Measurements from ENCODE around the gene PRAMEF14.
"Not testable (repeated sequence)": the region's sequence is repeated elsewhere in the genome, so short reads cannot be mapped to it uniquely, and the experiment has no call there.

PRAMEF14 gene

GRCh38 chr1:13347034-13347433 lies at the start of gene PRAMEF14:
TSS of gene PRAMEF14 (minus strand) at chr1:13347134. CDS start at chr1:13345314, 1,820 bp downstream.
- not testable (repeated sequence) for DNase-seq

GRCh38 chr1:13395311-13395710 lies 48.4 kb upstream of the PRAMEF14 start:
- DNase-seq, result not testable (repeated sequence)

- DNase-seq, result not testable (repeated sequence)
Measured at GRCh38 chr1:13394761-13395160, 47.8 kb upstream of the PRAMEF14 start.

- not testable (repeated sequence) for DNase-seq
Measured at GRCh38 chr1:13393004-13393403, 46.1 kb upstream of the PRAMEF14 start.

- DNase-seq, result not testable (repeated sequence)
Measured at GRCh38 chr1:13389332-13389731, 42.4 kb upstream of the PRAMEF14 start, which contains the start of gene PRAMEF17. TSS of gene PRAMEF17 (plus strand) at chr1:13389632. CDS start at chr1:13389658, 26 bp downstream.

GRCh38 chr1:13380380-13380779 lies 33.4 kb upstream of the PRAMEF14 start:
- not testable (repeated sequence) for DNase-seq

- DNase-seq, result not testable (repeated sequence)
Measured at GRCh38 chr1:13378983-13379382, 32.0 kb upstream of the PRAMEF14 start.

- not testable (repeated sequence) for DNase-seq
Measured at GRCh38 chr1:13368544-13368943, 21.6 kb upstream of the PRAMEF14 start.

GRCh38 chr1:13366536-13366935 lies 19.6 kb upstream of the PRAMEF14 start:
- DNase-seq, result not testable (repeated sequence)

GRCh38 chr1:13364928-13365327 lies 18.0 kb upstream of the PRAMEF14 start:
- not testable (repeated sequence) for DNase-seq

GRCh38 chr1:13362364-13362763 lies 15.4 kb upstream of the PRAMEF14 start:
- not testable (repeated sequence) for DNase-seq

GRCh38 chr1:13356774-13357173 lies 9.8 kb upstream of the PRAMEF14 start:
- DNase-seq, result peak; percentile 20

GRCh38 chr1:13354475-13354874 lies 7.5 kb upstream of the PRAMEF14 start:
- not testable (repeated sequence) for DNase-seq

GRCh38 chr1:13353476-13353875 lies 6.5 kb upstream of the PRAMEF14 start:
- not testable (repeated sequence) for DNase-seq

- not testable (repeated sequence) for DNase-seq
Measured at GRCh38 chr1:13342496-13342895, 4.4 kb downstream of the PRAMEF14 start.

- DNase-seq, result not testable (repeated sequence)
Measured at GRCh38 chr1:13315281-13315680, 31.7 kb downstream of the PRAMEF14 start, which contains the start of gene PRAMEF15. TSS of gene PRAMEF15 (plus strand) at chr1:13315581. CDS start at chr1:13318408, 2,827 bp downstream.

- not testable (repeated sequence) for DNase-seq
Measured at GRCh38 chr1:13303239-13303638, 43.7 kb downstream of the PRAMEF14 start, which contains the start of gene PRAMEF33. TSS of gene PRAMEF33 (plus strand) at chr1:13303539. CDS start at chr1:13305955, 2,416 bp downstream.

- DNase-seq, result not testable (repeated sequence)
Measured at GRCh38 chr1:13302197-13302596, 44.7 kb downstream of the PRAMEF14 start.

- DNase-seq, result not testable (repeated sequence)
Measured at GRCh38 chr1:13298699-13299098, 48.2 kb downstream of the PRAMEF14 start.

- DNase-seq, result not testable (repeated sequence)
Measured at GRCh38 chr1:13297216-13297931, 49.6 kb downstream of the PRAMEF14 start.

Data from GDM1 (cell line).